Psoas muscle (tissue), 8 donors: ENCODE data around the gene CENPH. TPM values are rescaled to one million over a fixed set of nuclear protein-coding genes. Genes with fewer than 3 reads are reported as not detected.

ENCODE experiments used
- ATAC-seq, 4 donors: fragments of 200-7000 bp; cut with Tn5 transposase; one replicate each; pipeline ENCODE4 v1.9.1; 2020; ENCODE audit warnings: moderate library complexity in 3 of 4, mild to moderate bottlenecking in 2 of 4
- DNase-seq, 2 donors: peaks; one replicate each; pipeline ENCODE4 v3.0.0-alpha.2; 2020
- H3K27ac ChIP-seq: fragments of 200-600 bp; one replicate; pipeline ENCODE4 v1.8.0; 2022
- H3K27me3 ChIP-seq, 3 donors: fragments of 200-600 bp in 1 of 3; one replicate each; pipeline versions ENCODE4 v1.6.1 to v1.8.0; 2013 to 2022; ENCODE audit warnings: low read length in 2 of 3, mild to moderate bottlenecking in 2 of 3, moderate library complexity in 1 of 3; ENCODE audit not compliant: insufficient read depth in 3 of 3
- H3K36me3 ChIP-seq, 2 donors: fragments of 200-600 bp in 1 of 2; one replicate each; pipeline versions ENCODE4 v1.6.1 to v1.8.0; 2013 to 2022; ENCODE audit warnings: low read depth in 1 of 2, mild to moderate bottlenecking in 1 of 2, moderate library complexity in 1 of 2; ENCODE audit not compliant: insufficient read depth in 1 of 2
- H3K4me1 ChIP-seq: fragments of 200-600 bp; one replicate; pipeline ENCODE4 v1.8.0; 2022
- H3K4me3 ChIP-seq: fragments of 200-600 bp; one replicate; pipeline ENCODE4 v1.8.0; 2022; ENCODE audit warnings: mild to moderate bottlenecking
- H3K9me3 ChIP-seq: fragments of 200-600 bp; one replicate; pipeline ENCODE4 v1.8.0; 2022
- CTCF ChIP-seq: fragments of 200-600 bp; IDR thresholded peaks from one replicate; pipeline ENCODE4 v1.8.0; 2022; ENCODE audit warnings: antibody characterized with exemption
- WGBS, 3 donors: extraction: QIAGEN DNeasy Blood & Tissue Kit; methylation state at CpG; one replicate each; pipeline versions ENCODE4 v1.1.6 to v1.1.7; 2013; 5-methylcytosine and 5-hydroxymethylcytosine counted together
- intact Hi-C, 2 donors: fragments of 100-400 bp; cut with DNase I; formaldehyde crosslinking; loops; one replicate each; pipeline versions ENCODE4 v1.11.0 to v1.14.2; 2022
- polyA plus RNA-seq, 3 donors: library from polyadenylated mRNA; stranded (reverse); fragments of 200-250 nt; gene quantifications; one replicate each; pipeline ENCODE4 v1.2.3, GENCODE V29; 2013
- total RNA-seq, 4 donors: library from RNA; stranded (reverse); fragmentation: NEBNext Ultra II Directional in 2 of 4; extraction: Animal tissue kit (Norgen Biotek cat#: 25700) in 2 of 4; gene quantifications; one replicate each; pipeline versions ENCODE4 v1.2.1 to v1.2.4, GENCODE V29; 2021 to 2023
- donor health status: healthy with polysubstance abuse.
- donor health status: DM: no; HTN: no; CAD: no; lungs with moderate emphysema.
- donor health status: Bipolar disorder and iron deficiency.
- donor health status: healthy.
- donor health status: DM: yes; HTN: yes; CAD: no.
- donor health status: DM: no; HTN: no; CAD: no.
- donor health status: DM: no; HTN: no; CAD: no.
- donor health status: DM: yes; HTN: yes; CAD: no.

The CENPH gene
- total and polyA plus RNA-seq, 7 donors = 1.6 to 4.5 (median 3.2) TPM

- no peak for TF ChIP-seq CTCF
- no peak overlapping the region for H3K27ac ChIP-seq
- no peaks in the 10 kb centered on the region for H3K27me3 ChIP-seq
- H3K4me3 ChIP-seq = no peak overlapping the region
- no peaks in the 10 kb centered on the region for H3K9me3 ChIP-seq
- ATAC-seq (no peak), DNase-seq (no peak)
- no peaks in the 10 kb centered on the region for H3K4me1 ChIP-seq
- intact Hi-C loops = no loop called here
- H3K36me3 ChIP-seq = peaks cover 0 to 47% of the 10 kb centered on the region in 2 donors
- WGBS, 3 donors = 90 to 91% (median 91%) methylated on average over 8 of the region's 8 CpGs
Observed at GRCh38 chr5:69224520-69224919, 35.1 kb downstream of the CENPH start.

- Histone ChIP-seq H3K36me3 (peaks cover 4 to 58% of the 10 kb centered on the region in 2 donors), H3K27me3 (no peaks in the 10 kb centered on the region), H3K4me3 (no peak overlapping the region), H3K27ac (no peak overlapping the region), H3K4me1 (no peaks in the 10 kb centered on the region), H3K9me3 (no peaks in the 10 kb centered on the region)
- TF ChIP-seq CTCF = no peak
- WGBS, 3 donors = 95 to 97% (median 97%) methylated on average over 4 of the region's 4 CpGs
- intact Hi-C loops = no loop called here
- ATAC-seq (no peak), DNase-seq (no peak)
Observed at GRCh38 chr5:69225860-69226259, 36.5 kb downstream of the CENPH start.

- ATAC-seq (no peak), DNase-seq (no peak)
- WGBS, 3 donors = 92 to 94% (median 94%) methylated on average over 2 of the region's 2 CpGs
- Histone ChIP-seq H3K27me3 (no peaks in the 10 kb centered on the region), H3K4me3 (no peak overlapping the region), H3K27ac (no peak overlapping the region), H3K9me3 (no peaks in the 10 kb centered on the region), H3K4me1 (peaks cover 11% of the 10 kb centered on the region), H3K36me3 (peaks cover 4 to 54% of the 10 kb centered on the region in 2 donors)
- no peak for TF ChIP-seq CTCF
- intact Hi-C loops = no loop called here
Observed at GRCh38 chr5:69230181-69230580, 40.8 kb downstream of the CENPH start.

- 91 to 95% (median 94%) methylated on average over 6 of the region's 6 CpGs for WGBS, 3 donors
- Histone ChIP-seq H3K9me3 (no peaks in the 10 kb centered on the region), H3K4me3 (no peak overlapping the region), H3K27me3 (no peaks in the 10 kb centered on the region), H3K4me1 (peaks cover 20% of the 10 kb centered on the region), H3K36me3 (peaks cover 4 to 43% of the 10 kb centered on the region in 2 donors), H3K27ac (peak overlapping the region; percentile 44)
- intact Hi-C loops = no loop called here
- no peak for ATAC-seq
- no peak for DNase-seq
- TF ChIP-seq CTCF = no peak
Observed at GRCh38 chr5:69231281-69231680, 41.9 kb downstream of the CENPH start.

GRCh38 chr5:69231851-69232250 is 42.5 kb downstream of the CENPH start:
- WGBS, 3 donors = 32 to 47% (median 33%) methylated on average over 2 of the region's 2 CpGs
- intact Hi-C loops = loop anchor here in 1 of 2 donors (2.0 kb wide), 1 partner anchor 13 kb away; no protein-coding TSS in a partner anchor
- H3K4me1 ChIP-seq = peaks cover 24% of the 10 kb centered on the region

More at GRCh38 chr5:69231851-69232250, 42.5 kb downstream of the CENPH start:
- Histone ChIP-seq H3K4me3 (no peak overlapping the region), H3K27ac (peak overlapping the region; percentile 92), H3K27me3 (no peaks in the 10 kb centered on the region), H3K36me3 (peaks cover 4 to 38% of the 10 kb centered on the region in 2 donors), H3K9me3 (no peaks in the 10 kb centered on the region)
- peak in 2 of 4 donors; percentile 50 to 55 for ATAC-seq
- no peak for DNase-seq
- no peak for TF ChIP-seq CTCF
